Heart right ventricle (tissue), 16 donors: ENCODE measurements around the gene RPF1. TPM values are rescaled to one million over a fixed set of nuclear protein-coding genes. Genes with fewer than 3 reads are reported as not detected.

Experiments
- ATAC-seq, 8 donors: fragments of 200-7000 bp; cut with Tn5 transposase; one replicate each; pipeline ENCODE4 v1.9.1; 2020; ENCODE audit warnings: mild to moderate bottlenecking in 8 of 8, moderate library complexity in 8 of 8, moderate number of reproducible peaks in 1 of 8
- DNase-seq, 2 donors: peaks; one replicate each; pipeline ENCODE4 v3.0.0-alpha.2; 2020
- H3K27ac ChIP-seq, 10 donors: fragments of 200-600 bp; sonication (generic) in 2 of 10; one replicate each; pipeline versions ENCODE4 v1.5.0 to v1.8.0; 2020 to 2022; ENCODE audit warnings: mild to moderate bottlenecking in 3 of 10
- H3K27me3 ChIP-seq, 7 donors: fragments of 200-600 bp; one replicate each; pipeline ENCODE4 v1.8.0; 2021 to 2022; ENCODE audit warnings: mild to moderate bottlenecking in 2 of 7
- H3K36me3 ChIP-seq, 9 donors: fragments of 200-600 bp; sonication (generic) in 1 of 9; one replicate each; pipeline versions ENCODE4 v1.5.0 to v1.8.0; 2020 to 2022; ENCODE audit warnings: mild to moderate bottlenecking in 2 of 9
- H3K4me1 ChIP-seq, 9 donors: fragments of 200-600 bp; sonication (generic) in 1 of 9; one replicate each; pipeline versions ENCODE4 v1.5.0 to v1.8.0; 2020 to 2022; ENCODE audit warnings: mild to moderate bottlenecking in 4 of 9
- H3K4me3 ChIP-seq, 10 donors: fragments of 200-600 bp; sonication (generic) in 2 of 10; one replicate each; pipeline versions ENCODE4 v1.5.0 to v1.8.0; 2020 to 2022; ENCODE audit warnings: mild to moderate bottlenecking in 7 of 10, moderate library complexity in 2 of 10
- H3K9me3 ChIP-seq, 11 donors: fragments of 200-600 bp in 10 of 11; sonication (generic) in 2 of 11; one replicate each; pipeline versions ENCODE4 v1.5.0 to v1.8.0; 2013 to 2022; ENCODE audit warnings: mild to moderate bottlenecking in 2 of 11, control low read depth in 1 of 11, moderate library complexity in 1 of 11
- CTCF ChIP-seq, 9 donors: fragments of 200-600 bp; sonication (generic) in 2 of 9; IDR thresholded peaks; one replicate each; pipeline versions ENCODE4 v1.5.0 to v1.8.0; 2021 to 2022; ENCODE audit warnings: antibody characterized with exemption in 9 of 9, mild to moderate bottlenecking in 5 of 9, moderate library complexity in 1 of 9
- whole genome bisulfite sequencing, 2 donors: extraction: QIAGEN DNeasy Blood & Tissue Kit; methylation state at CpG; one replicate each; pipeline ENCODE4 v1.1.7; 2013; ENCODE audit warnings: inconsistent platforms in 1 of 2; 5-methylcytosine and 5-hydroxymethylcytosine counted together
- intact Hi-C, 10 donors: fragments of 100-400 bp; cut with DNase I; formaldehyde crosslinking; loops; one replicate each; pipeline versions ENCODE4 v1.11.1 to v1.14.2; 2022
- polyA plus RNA-seq, 2 donors: library from polyadenylated mRNA; stranded (reverse); fragments of 200-250 nt; gene quantifications; one replicate each; pipeline ENCODE4 v1.2.3, GENCODE V29; 2013
- total RNA-seq, 10 donors: library from RNA; stranded (reverse); fragmentation: NEBNext Ultra II Directional in 3 of 10; extraction: Animal tissue kit (Norgen Biotek cat#: 25700) in 3 of 10; gene quantifications; one replicate each; pipeline versions ENCODE4 v1.2.1 to v1.2.4, GENCODE V29; 2021 to 2023
- donor health status: Arrhythmogenic right ventricular cardiomyopathy.
- donor health status: ischemic (EF 13 %, LVEDD 7.1; RV severe dilation, severe dysfunction).
- donor health status: healthy with polysubstance abuse.
- donor health status: DM: no; HTN: yes; CAD: no.
- donor health status: DM: no; HTN: no; CAD: no.
- donor health status: ischemic (EF 25% LVEDD 6.9; RV normal size, moderate dysfunction).
- donor health status: ischemic (EF 25% LVEDD 5.7; RV mildly dilated, moderate dysfunction).
- donor health status: healthy.
- donor health status: DM: yes; HTN: yes; CAD: no.
- donor health status: Ischemic cardiomyopathy.
- donor health status: ischemic (EF 35%, LVEDD 5.7; RV mildly dilated, moderate dysfunction).
- donor health status: nonischemic (EF 11% LVEDD 7.7; RV severe dilation, severe dysfunction).
- donor health status: DM: yes; HTN: yes; CAD: no.
- donor health status: PGD.
- donor health status: ischemic (EF 29% LVEDD 5.4; RV normal size, mild dysfunction).
- donor health status: nonischemic (EF 23%, LVEDD 6.1; RV moderate dilation, normal function).

The RPF1 gene
- total and polyA plus RNA-seq, 12 donors, result 17.9 to 45.8 (median 32.0) TPM

DNA sequence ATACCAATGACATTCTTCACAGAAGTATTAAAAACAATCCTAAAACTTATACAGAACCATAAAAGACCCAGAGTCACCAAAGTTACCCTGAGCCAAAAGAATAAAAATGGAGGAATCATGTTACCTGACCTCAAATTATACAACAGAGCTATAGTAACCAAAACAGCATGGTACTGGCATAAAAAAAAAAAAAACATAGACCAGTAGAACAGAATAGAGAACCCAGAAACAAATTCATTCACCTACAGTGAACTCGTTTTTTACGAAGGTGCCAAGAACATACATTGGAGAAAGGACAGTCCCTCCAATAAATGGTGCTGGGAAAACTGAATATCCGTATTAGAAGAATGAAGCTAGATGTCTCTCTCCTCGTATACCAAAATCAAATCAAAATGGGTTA, 30.0 kb downstream of the RPF1 start:
- WGBS, 2 donors, result 97 to 98% methylated on average over 4 of the region's 4 CpGs
- intact Hi-C loops, result loop anchor here in 6 of 10 donors (5.0 to 10.0 kb wide), 5 partner anchors 63 to 113 kb away; partner anchors contain the start of gene CTBS (in 5 of the 6)
- peaks cover 0 to 8% (median 0%) of the 10 kb centered on the region in 9 donors for H3K36me3 ChIP-seq
- no peak overlapping the region for H3K4me3 ChIP-seq
- ATAC-seq, result no peak
- H3K9me3 ChIP-seq, result peaks cover 0 to 28% (median 5%) of the 10 kb centered on the region in 11 donors
- no peaks in the 10 kb centered on the region for H3K27me3 ChIP-seq
- no peak for DNase-seq
- TF ChIP-seq CTCF (IDR thresholded peaks at IDR 0.05), result no peak
- peaks cover 0 to 19% (median 13%) of the 10 kb centered on the region in 9 donors for H3K4me1 ChIP-seq
- no peak overlapping the region for H3K27ac ChIP-seq

GRCh38 chr1:84510165-84510564, 31.1 kb downstream of the RPF1 start:
- intact Hi-C loops, result loop anchor here in 1 of 10 donors (10.0 kb wide), 1 partner anchor 55 kb away; no protein-coding TSS in a partner anchor

DNA sequence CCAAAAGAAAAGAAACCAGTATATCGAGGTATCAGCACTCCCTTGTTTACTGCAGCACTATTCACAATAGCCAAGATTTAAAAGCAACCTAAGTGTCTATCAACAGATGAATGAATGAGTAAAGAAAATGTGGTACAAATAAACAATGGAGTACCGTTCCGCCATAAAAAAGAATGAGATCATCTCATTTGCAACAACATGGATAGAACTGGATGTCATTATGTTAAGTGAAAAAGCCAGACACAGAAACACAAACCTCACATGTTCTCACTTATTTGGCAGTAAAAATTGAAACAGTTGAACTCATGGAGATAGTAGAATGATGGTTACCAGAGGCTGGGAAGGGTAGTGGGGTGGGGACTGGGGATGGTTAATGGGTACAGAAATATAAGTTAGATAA, 31.6 kb downstream of the RPF1 start:
- Histone ChIP-seq H3K27me3 (no peaks in the 10 kb centered on the region), H3K9me3 (peaks cover 0 to 28% (median 5%) of the 10 kb centered on the region in 11 donors), H3K27ac (no peak overlapping the region), H3K4me3 (no peak overlapping the region), H3K4me1 (peaks cover 0 to 12% (median 7%) of the 10 kb centered on the region in 9 donors), H3K36me3 (peaks cover 0 to 8% (median 0%) of the 10 kb centered on the region in 9 donors)
- 90 to 92% methylated on average over 3 of the region's 3 CpGs for WGBS, 2 donors
- DNase-seq (no peak), ATAC-seq (no peak)
- intact Hi-C loops, result loop anchor here in 1 of 10 donors (10.0 kb wide), 1 partner anchor 54 kb away; no protein-coding TSS in a partner anchor
- TF ChIP-seq CTCF (IDR thresholded peaks at IDR 0.05), result no peak

More at GRCh38 chr1:84510165-84510564, 31.1 kb downstream of the RPF1 start:
- ATAC-seq, result no peak
- Histone ChIP-seq H3K4me3 (no peak overlapping the region), H3K27ac (no peak overlapping the region), H3K4me1 (peaks cover 0 to 12% (median 7%) of the 10 kb centered on the region in 9 donors), H3K9me3 (peaks cover 0 to 28% (median 5%) of the 10 kb centered on the region in 11 donors), H3K36me3 (peaks cover 0 to 8% (median 0%) of the 10 kb centered on the region in 9 donors), H3K27me3 (no peaks in the 10 kb centered on the region)
- no peak for DNase-seq
- TF ChIP-seq CTCF (IDR thresholded peaks at IDR 0.05), result no peak
- WGBS, 2 donors, result 47 to 99% methylated on average over 2 of the region's 2 CpGs

DNA sequence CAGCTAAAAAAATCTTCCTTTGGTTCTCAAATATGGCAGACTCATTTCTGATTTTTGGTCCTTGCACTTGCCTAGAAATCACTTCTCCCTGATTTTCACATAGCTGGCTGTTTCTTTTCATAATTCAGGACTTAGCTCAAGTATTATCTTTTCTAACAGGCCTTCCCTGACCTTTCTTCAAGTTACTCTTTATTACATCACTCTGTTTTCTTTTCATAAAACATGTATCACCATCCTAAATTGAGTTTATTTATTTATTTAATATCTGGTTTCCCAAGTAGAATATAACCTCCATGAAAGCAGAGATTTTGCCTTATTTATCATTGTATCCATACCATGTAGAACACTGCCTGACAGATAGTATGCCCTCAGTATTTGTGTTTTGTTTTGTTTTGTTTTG, 45.5 kb downstream of the RPF1 start:
- H3K9me3 ChIP-seq, result no peaks in the 10 kb centered on the region
- no peak for TF ChIP-seq CTCF (IDR thresholded peaks at IDR 0.05)
- ATAC-seq (no peak), DNase-seq (no peak)
- H3K27ac ChIP-seq, result no peak overlapping the region
- no peaks in the 10 kb centered on the region for H3K4me1 ChIP-seq
- H3K36me3 ChIP-seq, result peaks cover 0 to 18% (median 0%) of the 10 kb centered on the region in 9 donors
- no peaks in the 10 kb centered on the region for H3K27me3 ChIP-seq
- no peak overlapping the region for H3K4me3 ChIP-seq
- intact Hi-C loops, result no loop called here
